Esophagus squamous epithelium (tissue), 4 donors: ENCODE data around the gene ARHGAP26.

Experiments
- POLR2A ChIP-seq, 4 donors: fragments of 450-650 bp; IDR thresholded peaks; one replicate each; pipeline ENCODE4 v1.6.1; 2017; ENCODE audit warnings: antibody characterized with exemption in 4 of 4, mild to moderate bottlenecking in 4 of 4, moderate library complexity in 3 of 4
- TF ChIP-seq, protein P1 (sequence below), 6 experiments: fragments of 450-650 bp in 4 of 6; fragments of 200-600 bp in 2 of 6; sonication (generic) in 2 of 6; IDR thresholded peaks; one replicate each; pipeline ENCODE4 v1.5.1; 2016 to 2019; ENCODE audit warnings: antibody characterized with exemption in 6 of 6, mild to moderate bottlenecking in 4 of 6, moderate library complexity in 4 of 6

DNA sequence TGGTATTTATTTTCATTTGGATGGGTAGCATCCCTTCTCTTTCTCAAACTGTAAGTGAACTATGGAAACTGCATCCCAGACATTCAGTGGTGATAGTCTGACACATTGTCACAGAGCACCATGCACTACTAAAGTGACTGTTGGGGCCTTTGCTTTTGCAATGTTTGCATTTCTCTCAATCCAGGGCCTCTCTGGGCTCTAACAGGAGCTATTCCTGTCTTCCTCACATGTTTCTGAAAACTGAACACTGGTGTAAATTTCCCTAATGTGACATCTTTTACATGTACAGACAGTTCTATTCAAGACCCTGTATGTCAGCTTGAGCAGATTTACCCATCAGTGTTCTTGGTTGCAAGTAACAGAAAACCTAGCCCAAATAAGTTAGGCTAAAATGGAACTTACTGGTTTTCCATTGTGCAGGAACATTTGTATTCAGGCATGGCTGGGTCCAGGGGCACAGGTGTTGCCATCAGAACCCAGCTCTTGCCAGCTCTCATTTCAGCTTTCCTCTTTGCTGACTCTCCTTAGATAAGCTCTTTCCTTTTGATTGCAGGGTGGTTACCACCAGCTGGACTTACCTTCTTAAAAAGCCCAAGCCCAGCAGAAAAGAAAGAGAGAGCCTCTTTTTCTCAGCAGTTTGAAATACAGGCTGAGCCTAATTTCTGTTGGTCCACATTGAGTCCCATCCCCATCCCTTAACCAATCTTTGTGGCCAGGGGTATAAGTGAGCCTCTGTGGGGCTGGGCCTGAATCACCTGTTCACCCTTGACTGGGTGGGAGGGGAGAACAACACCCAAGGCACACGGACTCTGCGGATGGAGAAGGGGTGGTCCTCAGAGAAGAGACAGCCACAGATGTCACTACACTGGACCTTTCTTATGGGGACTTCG is 399.0 kb downstream of the ARHGAP26 start:
- TF ChIP-seq, protein P1, sequence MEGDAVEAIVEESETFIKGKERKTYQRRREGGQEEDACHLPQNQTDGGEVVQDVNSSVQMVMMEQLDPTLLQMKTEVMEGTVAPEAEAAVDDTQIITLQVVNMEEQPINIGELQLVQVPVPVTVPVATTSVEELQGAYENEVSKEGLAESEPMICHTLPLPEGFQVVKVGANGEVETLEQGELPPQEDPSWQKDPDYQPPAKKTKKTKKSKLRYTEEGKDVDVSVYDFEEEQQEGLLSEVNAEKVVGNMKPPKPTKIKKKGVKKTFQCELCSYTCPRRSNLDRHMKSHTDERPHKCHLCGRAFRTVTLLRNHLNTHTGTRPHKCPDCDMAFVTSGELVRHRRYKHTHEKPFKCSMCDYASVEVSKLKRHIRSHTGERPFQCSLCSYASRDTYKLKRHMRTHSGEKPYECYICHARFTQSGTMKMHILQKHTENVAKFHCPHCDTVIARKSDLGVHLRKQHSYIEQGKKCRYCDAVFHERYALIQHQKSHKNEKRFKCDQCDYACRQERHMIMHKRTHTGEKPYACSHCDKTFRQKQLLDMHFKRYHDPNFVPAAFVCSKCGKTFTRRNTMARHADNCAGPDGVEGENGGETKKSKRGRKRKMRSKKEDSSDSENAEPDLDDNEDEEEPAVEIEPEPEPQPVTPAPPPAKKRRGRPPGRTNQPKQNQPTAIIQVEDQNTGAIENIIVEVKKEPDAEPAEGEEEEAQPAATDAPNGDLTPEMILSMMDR (IDR thresholded peaks at IDR 0.05): no peak
- no peak for TF ChIP-seq POLR2A (IDR thresholded peaks at IDR 0.05)
